Heart left ventricle (tissue), 13 donors: Measurements from ENCODE around the gene TMEM43.

ENCODE experiments used
- POLR2A ChIP-seq, 2 donors: fragments of 450-650 bp; IDR thresholded peaks; one replicate each; pipeline ENCODE4 v1.6.1; 2017; ENCODE audit warnings: antibody characterized with exemption in 2 of 2, mild to moderate bottlenecking in 2 of 2, moderate library complexity in 2 of 2
- TF ChIP-seq, protein P1 (sequence below), 12 donors: fragments of 200-600 bp; sonication (generic) in 4 of 12; IDR thresholded peaks; one replicate each; pipeline versions ENCODE4 v1.5.0 to v1.8.0; 2018 to 2022; ENCODE audit warnings: antibody characterized with exemption in 12 of 12, mild to moderate bottlenecking in 5 of 12
- donor health status: ischemic (EF 13 %, LVEDD 7.1; RV severe dilation, severe dysfunction).
- donor health status: DM: no; HTN: yes; CAD: no.
- donor health status: DM: no; HTN: no; CAD: no.
- donor health status: ischemic (EF 25% LVEDD 6.9; RV normal size, moderate dysfunction).
- donor health status: ischemic (EF 25% LVEDD 5.7; RV mildly dilated, moderate dysfunction).
- donor health status: ischemic (EF 35%, LVEDD 5.7; RV mildly dilated, moderate dysfunction).
- donor health status: nonischemic (EF 11% LVEDD 7.7; RV severe dilation, severe dysfunction).
- donor health status: DM: yes; HTN: yes; CAD: no.
- donor health status: PGD.
- donor health status: ischemic (EF 29% LVEDD 5.4; RV normal size, mild dysfunction).
- donor health status: nonischemic (EF 23%, LVEDD 6.1; RV moderate dilation, normal function).

DNA sequence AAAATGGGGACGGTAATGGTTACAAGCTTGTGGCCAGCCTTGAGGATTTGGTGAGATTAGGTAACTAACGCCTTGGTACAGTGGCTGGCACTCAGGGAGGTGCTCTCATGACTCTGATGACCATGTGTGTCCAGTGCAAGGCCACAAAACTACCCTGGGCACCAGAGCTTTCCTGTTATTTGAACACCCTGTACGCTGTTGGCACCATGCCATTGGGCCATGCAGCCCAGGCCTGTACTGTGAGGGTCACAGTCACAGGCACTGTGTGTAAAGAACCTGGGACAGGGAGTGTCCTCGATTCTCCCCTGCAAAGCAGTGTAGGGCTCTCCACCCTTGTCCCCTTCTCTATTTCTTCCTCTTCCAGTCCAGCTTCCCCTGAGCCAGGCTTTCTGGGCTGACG, 6.3 kb downstream of the TMEM43 start:
- TF ChIP-seq, protein P1, sequence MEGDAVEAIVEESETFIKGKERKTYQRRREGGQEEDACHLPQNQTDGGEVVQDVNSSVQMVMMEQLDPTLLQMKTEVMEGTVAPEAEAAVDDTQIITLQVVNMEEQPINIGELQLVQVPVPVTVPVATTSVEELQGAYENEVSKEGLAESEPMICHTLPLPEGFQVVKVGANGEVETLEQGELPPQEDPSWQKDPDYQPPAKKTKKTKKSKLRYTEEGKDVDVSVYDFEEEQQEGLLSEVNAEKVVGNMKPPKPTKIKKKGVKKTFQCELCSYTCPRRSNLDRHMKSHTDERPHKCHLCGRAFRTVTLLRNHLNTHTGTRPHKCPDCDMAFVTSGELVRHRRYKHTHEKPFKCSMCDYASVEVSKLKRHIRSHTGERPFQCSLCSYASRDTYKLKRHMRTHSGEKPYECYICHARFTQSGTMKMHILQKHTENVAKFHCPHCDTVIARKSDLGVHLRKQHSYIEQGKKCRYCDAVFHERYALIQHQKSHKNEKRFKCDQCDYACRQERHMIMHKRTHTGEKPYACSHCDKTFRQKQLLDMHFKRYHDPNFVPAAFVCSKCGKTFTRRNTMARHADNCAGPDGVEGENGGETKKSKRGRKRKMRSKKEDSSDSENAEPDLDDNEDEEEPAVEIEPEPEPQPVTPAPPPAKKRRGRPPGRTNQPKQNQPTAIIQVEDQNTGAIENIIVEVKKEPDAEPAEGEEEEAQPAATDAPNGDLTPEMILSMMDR (IDR thresholded peaks at IDR 0.05) = no peak
- TF ChIP-seq POLR2A (IDR thresholded peaks at IDR 0.05) = no peak
